Fibroblast of skin of right biceps (primary cell): Measurements from ENCODE around the gene FBXW11.

Experiments
- DNase-seq: peaks from one replicate; pipeline ENCODE4 v3.0.0-alpha.2; 2013

The FBXW11 gene

DNA sequence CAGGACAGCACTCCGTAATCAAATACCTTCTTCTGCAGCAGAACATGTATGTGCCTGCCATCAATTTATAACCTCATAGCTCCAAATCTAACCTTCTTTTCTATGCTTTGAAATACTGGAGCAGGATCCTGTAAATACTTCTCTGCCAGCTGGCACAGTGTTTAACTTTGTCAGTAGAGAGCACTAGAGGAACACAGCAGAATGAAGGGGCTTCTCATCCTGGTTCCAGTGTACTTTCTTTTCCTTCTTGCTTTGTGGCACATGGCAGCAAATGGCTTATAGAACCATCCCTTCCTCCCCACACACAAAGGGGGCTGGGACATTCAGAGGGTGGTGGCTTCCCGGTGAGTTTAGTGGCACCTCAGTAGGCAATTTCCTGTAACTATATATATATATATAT lies 3.8 kb upstream of the FBXW11 start:
- no peak for DNase-seq

DNA sequence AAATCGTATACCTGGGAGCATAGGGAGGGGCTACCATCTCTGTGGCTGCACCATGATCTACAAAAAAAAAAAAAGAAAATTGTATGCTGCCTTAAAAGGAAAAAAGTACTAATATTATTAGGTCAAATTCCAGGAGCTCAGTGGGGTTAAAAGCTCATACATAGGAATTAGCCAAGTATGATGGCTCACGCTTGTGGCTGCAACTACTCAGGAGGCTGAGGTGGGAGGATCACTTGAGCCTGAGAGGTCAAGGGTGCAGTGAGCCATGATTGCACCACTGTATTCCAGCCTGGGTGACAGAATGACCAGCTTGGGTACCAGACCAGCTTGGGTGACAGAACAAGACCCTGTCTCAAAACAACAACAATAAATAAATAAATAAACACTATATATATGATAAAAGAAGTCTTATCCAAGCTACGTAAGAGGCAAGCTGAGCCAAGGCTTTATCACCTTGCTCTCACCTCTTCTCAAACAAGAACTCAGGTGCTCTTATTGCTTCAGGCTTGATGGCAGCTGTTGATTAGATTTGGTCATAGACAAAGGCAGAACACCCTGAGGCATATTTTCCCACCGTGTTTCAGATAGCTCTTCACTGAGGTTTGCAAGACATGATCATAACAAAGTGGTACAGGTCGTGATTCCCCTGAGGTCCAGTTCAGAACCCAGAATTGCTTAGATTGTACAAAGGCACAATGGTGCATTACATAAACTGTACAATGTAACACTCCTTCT lies 3.3 kb upstream of the FBXW11 start:
- DNase-seq = no peak

DNA sequence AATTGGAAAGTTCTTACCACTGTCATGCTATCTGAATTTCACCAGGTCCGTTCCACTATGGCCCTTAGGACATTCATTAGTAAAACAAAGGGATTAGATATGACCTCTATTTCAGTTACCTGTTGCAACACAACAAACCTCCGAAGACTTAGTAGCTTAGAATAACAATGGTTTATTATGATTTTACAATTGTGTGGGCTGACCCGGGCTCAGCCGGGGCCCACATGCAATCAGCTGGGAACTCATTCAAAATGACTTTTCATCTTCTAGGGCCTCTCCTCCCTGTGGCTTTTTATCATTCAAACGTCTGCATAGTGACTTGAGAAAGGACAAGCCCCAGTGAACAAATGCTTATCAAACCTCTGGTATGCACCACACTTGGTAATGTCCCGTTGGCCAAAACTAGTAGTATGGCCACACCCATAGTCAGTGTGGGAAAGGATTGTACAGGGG lies 2.3 kb upstream of the FBXW11 start:
- no peak for DNase-seq

DNA sequence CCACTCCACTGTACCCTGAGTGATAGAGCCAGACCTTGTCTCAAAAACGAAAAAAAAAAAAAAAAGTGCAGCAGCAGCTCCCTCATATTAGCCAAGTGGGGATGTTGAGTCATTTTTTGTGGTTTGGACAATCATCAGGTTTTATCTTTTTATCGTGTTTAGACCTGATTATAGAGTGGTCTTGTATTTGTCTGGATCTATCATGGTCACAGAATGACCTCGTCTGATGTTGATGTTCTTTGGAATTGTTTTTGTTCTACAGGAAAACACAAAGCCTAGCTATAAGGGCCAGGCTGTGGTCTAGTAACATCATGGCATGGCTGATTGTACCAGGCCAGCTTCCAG lies 1.6 kb upstream of the FBXW11 start:
- peak; percentile 71 for DNase-seq

DNA sequence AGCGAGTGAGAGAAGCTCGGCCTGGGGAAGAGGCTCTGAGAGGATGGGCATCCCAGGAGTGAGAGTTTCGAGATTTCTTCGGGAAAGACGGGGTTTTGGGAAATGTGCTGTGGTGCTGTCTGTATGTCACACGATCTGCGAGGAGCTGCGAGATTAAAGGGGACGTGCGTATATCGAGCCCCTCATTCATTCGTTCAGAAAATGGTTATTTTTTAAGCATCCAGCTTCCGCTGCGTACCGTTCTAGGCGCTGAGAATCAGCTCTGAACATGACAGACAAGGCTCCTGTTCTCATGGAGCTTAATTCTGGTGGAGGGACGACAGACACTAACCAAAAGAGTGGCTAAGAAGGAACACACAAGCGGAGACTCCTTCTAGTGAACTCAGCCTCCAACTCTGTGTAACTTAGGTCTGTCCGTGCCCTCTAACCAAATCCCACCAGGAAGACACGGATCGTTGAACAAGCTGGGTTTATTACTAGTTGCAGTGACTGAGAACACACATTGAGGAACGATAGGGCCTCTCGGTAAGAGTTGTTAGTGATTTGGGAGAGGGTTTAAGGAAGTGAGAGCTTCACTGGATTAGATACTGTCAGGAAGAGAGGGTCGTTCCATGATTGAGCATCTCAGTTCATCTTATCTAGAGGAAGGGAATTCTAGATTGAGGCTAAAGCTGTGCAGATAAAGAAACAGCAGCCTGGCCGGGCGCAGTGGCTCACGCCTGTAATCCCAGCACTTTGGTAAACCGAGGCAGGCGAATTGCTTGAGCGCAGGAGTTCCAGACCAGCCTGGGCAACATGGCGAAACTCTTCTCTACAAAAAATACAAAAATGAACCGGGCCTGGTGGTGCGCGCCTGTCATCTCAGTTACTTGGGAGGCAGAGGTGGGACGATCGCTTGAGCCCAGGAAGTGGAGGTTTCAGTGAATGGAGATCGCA lies 1.0 kb upstream of the FBXW11 start:
- no peak for DNase-seq

DNA sequence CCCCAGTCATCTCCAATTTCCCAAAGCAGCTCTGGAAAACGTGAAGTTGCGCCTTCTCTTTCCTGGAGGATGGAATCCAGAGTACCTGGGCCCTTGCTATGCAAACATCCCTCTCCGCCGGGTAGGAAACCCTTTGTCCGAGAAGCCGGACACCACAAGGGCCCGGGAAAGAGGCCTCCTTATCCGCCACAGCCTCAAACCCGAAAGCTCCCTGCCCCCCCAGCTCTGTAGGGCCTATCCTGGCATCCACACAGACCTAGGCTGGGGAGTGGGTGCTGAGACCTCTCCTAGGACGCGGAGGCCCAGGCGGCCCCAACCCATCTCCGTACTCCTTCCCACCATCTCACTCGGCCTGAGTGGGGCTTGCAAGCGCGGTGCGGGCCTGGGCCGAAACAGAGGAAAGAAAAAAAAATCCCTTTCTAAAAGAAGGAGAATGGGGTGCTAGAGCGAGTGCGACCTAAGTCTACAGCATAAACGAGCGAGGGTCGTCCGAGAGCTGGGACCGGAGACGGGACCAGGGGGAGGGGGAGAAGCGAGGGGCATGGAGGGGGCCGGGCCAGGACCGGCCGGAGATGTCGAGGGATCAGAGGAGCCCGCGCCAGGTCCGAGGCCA lies 624 bp downstream of the FBXW11 start:
- no peak for DNase-seq

DNA sequence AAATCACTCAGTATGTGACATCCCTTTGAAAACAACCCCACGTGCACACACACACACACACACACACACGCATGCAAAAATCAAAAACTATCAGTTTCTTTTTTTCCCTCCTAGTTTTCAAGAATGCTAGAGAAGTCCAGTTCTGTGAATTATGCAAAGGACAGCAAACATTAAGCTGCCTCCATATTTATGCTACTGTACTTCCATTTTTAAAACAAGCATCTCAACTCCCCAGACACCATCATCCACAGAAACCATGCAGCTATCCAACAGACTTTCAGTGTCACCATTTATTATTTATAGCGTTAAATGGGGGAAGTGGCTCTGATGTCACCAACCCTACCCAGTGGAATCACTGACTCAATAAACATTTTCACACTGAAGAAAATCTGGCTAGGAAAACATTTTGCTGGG lies 1.6 kb downstream of the FBXW11 start:
- DNase-seq = peak; percentile 44

DNA sequence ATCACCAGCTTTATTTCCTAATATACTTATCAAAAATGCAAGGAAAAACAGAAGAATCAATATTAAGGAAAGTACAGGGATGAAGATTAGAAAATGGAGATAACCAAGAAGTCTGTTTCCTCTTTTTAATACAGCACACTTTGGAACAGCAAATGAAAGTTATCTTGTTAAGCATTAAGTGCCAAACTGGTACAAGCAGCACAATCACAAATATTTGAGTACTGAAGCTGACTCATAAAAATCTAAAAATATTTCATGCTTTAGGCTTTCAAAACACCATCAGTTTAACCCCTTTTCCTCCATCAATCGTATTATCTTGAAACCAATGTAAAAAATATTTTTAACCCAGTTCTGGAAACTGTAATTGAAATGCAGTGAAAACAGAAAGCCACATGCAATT lies 2.7 kb downstream of the FBXW11 start:
- no peak for DNase-seq

DNA sequence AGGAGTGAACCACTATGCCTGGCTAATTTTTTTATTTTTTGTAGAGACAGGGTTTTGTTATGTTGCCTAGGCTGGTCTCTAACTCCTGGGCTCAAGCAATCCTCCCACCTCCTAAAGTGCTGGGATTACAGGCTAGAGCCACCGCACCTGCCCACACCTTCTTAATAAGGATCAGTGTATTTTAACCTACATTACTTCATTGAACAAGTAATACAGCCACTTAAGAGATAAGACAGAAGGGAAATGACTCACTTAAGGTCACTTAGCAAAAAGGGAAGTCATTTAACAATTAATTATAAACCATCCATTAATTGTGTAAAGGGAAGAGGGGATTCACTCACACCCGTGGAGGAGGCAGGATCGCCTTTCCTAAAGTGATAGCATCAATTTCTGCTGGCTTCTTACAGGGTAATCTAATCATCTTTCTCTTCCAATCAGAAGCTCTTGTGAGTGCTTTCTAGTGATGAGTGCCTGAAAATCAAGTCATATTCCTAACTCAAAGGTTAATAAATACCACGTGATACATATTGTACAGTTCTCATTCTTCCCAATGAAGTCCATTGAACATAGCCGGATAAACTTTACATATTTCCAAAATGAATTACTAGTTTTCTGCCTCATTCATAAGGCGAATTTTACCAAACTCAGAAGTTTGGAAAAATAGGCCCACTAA lies 3.5 kb downstream of the FBXW11 start:
- DNase-seq = no peak

DNA sequence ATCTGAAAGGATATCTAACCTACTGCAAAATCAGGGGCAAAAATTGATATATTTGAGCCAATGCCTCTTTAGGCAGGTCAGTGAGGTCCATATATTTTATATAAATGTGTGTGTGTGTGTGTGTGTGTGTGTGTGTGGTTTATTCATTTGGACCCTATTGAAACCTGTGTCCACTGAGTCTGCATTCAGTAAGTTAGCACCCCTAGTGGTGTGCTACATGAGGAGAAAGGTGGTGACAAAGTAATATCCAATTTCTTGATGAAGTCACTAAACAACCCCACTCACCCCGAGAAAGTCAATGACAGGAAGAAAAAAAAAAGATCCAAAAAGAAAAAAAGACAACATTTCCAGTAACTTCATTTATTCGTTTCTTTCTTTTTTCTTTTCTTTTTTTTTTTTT lies 4.1 kb downstream of the FBXW11 start:
- no peak for DNase-seq

DNA sequence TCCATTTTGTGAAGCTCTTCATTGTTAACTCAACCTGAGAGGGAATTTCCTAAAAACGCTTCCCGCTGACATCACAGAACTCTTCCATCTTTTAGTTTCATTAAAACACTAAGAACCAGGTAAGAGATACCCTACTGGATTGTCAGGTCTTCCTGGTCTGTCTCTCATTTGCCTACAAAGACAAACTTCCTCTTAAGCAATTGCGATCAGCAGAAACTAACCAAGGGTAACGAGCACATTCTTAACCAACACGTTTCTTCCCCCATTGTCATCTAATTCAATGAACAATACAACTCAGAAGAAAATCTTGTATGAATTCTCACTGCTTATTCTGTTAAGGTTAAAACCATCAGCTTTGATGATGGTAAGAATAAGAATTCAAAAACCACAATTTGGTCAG lies 6.6 kb downstream of the FBXW11 start:
- no peak for DNase-seq

DNA sequence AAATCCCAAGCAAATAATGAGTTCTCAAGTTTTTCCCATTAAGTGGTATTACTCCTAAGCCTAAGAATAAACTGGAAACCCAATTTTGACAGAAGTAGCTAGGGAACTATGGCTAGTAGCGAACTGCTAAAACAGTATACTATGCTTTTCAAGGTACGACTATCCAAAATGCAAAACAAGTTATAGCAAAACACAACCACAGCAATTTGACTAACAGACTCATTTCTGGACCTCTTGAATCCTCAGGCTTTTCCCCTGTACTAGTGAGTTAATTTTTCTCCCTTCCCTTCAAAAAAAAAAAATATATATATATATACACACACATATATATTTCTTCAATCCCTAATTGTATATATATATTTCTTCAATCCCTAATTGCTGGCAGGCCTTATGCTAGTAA lies 7.3 kb downstream of the FBXW11 start:
- DNase-seq = no peak

DNA sequence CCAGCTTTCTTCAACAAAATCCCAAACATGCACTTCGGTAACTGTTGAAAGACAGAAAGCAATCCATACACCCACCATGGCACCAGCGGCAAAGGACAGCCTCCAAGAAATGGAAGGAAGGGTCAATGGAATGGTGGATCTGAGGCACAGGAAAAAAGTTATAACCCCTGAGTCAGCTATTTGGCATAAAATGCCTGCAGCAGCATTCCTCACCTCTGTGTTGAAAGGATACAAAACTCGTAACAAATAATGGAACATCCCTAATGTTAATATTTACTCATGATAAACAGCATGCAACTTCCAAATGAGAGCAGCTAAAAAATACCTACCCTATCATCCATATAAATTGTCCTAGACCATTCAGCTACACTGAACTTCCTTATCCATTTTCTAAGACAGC lies 9.4 kb downstream of the FBXW11 start:
- DNase-seq = no peak

DNA sequence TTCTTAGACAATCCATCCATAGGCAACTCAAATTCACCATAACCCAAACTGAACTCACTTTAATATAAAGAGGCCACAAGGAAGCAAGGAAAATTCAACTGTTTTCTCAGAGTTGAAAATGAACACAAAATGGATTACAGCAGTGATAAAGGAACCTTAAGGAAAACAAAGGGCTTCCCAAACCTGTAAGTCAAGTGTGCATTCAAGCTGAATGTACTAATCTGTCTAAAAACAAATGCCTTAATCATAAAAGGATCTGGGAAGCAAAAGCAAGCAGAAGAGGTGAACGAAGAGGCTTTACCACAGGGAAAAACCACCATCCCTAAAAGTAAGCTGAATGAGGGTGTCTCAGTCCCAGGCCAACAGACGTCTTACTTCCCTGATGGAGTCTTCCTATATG lies 13.6 kb downstream of the FBXW11 start:
- no peak for DNase-seq

DNA sequence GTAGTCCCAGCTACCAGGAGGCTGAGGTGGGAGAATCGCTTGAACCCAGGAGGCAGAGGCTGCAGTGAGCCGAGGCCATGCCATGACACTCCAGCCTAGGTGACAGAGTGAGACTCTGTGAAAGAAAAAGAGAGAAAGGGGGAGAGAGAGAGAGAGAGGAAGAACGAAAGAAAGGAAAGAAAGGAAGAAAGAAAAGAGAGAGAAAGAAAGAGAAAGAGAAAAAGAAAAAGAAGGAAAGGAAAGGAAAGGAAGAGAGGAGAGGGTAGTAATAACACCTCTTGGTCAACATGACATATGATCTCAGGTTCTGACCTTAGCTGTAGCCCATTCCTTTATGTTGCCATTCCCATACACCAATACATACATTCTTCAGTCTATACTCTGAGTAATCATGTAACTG lies 14.1 kb downstream of the FBXW11 start:
- no peak for DNase-seq

DNA sequence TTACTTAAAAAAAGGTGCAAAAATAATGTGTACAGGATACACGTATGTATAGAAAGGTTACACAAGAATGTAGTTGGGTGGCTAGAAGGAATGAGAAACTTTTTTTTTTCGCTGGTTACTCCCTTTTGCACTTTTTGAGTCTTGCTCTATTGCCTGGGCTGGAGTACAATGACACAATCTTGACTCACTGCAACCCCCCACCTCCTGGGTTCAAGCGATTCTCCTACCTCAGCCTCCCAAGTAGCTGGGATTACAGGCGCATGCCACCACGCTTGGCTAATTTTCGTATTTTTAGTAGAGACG lies 15.8 kb downstream of the FBXW11 start:
- DNase-seq = no peak

DNA sequence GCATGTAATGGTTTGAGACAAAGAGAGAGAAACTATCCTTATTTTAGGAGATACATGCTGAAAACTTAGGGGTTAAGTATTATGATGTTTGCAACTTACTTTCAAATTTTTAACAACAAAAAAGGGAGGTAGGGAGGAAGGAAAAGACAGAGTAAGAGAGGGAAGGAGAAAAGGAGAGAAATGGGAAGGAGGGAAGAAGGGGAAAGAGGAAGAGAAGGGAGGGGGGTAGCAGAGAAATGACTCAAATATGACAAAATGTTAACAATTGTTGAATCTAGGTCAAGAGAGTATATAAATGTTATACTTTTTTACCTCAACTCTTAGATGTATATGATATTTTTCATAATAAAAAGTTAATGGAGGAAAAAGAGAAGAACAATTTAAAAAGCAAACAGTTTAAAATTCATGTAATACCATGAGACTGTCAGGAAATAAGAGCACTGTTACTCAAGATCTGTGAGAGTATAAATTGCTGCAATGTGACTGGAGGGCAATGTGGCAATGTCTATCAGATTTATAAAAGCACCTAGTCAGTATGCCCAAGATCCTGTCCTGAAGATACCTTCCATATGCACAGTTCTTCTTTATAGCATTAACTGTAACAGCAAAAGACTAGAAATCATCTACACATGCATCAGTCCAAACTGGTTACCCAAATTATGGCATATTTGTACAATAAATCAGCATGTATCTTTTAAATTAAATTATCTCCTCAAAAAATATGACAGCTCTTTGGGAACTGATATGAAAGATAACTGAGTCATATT lies 16.3 kb downstream of the FBXW11 start:
- no peak for DNase-seq

DNA sequence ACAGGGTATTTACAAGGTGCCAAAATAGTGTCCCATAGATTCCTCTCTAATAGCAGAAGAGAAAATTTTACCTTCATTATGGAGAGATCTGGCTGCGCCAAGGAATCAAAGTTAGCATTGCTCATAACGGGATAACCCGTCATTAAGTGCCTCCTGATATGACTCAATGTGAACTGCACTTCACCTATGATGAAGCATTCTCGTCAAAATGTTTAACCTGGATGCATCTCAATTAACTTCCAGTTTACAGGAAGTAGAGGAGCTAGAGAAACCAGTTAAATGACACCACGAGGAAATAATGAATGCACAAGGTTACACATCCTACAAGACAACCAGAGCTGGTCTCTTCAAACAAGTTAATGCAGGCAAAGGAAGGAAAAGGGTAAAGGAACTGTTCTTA lies 17.2 kb downstream of the FBXW11 start:
- DNase-seq = no peak

DNA sequence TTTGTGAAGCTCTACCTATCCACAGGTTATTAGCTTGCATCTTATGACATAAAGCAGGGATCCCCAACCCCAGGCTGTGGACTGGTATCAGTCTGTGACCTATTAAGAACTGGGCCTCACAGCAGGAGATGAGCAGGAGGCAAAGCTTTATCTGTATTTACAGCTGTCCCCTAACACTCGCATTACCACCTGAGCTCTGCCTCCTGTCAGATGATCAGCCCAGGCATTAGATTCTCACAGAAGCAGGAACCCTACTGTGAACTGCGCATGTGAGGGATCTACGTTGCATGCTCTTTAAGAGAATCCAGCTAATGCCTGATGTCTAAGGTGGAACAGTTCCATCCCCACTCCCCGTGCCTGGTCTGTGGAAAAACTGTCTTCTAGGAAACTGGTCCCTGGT lies 19.7 kb downstream of the FBXW11 start:
- no peak for DNase-seq

DNA sequence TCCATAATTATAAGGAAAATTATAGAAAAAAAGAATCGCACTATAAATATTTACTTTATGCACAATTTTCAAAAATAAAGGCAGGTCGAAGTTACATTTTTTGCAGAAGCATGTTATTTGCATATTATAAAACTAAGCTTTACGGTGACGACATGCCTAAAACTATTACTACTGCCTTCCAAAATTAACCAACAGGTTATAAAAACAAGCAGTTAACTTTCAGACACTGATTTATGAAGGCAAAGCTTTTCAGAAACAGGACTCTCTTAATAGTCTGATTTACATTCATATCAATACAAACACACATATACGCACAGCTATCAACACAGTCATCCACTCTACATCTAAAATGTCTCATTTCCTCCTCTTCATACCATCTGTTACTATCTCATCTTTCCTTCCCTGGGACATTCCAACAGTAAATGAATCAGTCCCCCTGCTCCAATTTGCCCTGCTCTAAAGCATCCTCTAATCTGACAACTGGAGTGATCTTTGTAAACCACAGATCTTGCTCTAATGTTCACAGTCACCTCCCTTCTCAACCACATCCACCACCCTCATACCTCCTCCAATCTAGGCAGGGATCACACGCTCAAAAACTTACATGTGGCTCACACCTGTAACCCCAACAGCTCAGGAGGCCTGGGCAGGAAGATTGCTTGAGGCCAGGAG lies 21.6 kb downstream of the FBXW11 start:
- peak; percentile 94 for DNase-seq

DNA sequence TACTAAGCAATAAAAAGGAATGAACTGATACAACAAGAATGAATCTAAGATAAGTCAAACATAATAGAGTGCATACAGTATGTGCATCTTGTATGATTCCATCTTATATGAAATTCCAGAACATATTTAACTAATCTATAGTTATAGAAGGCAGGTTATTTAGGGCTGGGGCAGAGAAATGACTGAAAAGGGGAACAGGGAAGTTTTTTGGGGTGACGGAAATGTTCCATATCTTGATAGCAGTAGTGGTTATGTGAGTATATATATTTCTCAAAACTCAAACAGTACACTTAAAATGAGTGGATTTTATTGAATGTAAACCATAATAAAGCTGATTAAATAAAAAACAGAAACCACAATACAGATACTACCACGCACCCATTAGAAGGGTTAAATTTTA lies 24.6 kb downstream of the FBXW11 start:
- DNase-seq = no peak

DNA sequence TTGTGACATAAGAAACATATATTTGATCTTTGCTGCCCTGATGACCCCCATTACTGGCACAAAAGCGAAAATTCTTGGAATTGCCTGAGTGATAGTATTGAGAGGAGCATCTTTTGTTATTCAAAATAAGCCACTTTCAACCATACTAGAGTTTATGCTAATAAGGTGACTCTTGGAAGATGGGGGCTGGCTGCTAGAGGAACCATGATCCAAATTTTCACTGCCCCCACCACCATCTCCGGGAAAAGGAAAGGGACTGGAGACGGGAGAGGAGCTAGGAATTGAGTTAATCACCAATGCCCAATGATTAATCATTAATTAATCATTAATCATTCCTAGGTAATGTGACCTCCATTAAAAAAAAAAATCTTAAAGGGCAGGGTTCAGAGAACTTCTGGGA lies 25.6 kb downstream of the FBXW11 start:
- no peak for DNase-seq
